KMS-11 (cell line): ENCODE results near the gene COPG1.
A peak's percentile ranks its signal among the peaks of the same experiment; 100 is the strongest.

Experiments
- H2AFZ ChIP-seq: fragments of 200-600 bp; sonication (generic); 2 replicates; pipeline ENCODE4 v1.6.1; 2016; ENCODE audit warnings: antibody characterized with exemption, mixed run types, low read depth
- H3K27ac ChIP-seq: fragments of 200-600 bp; sonication (generic); 2 replicates; pipeline ENCODE4 v1.6.1; 2016; ENCODE audit warnings: mild to moderate bottlenecking, mixed run types
- H3K27me3 ChIP-seq: fragments of 200-600 bp; sonication (generic); 2 replicates; pipeline ENCODE4 v1.6.1; 2017; ENCODE audit warnings: mild to moderate bottlenecking, low read depth, mixed run types, moderate library complexity; ENCODE audit not compliant: insufficient read depth
- H3K36me3 ChIP-seq: fragments of 200-600 bp; sonication (generic); 2 replicates; pipeline ENCODE4 v1.6.1; 2017; ENCODE audit warnings: mild to moderate bottlenecking, mixed run types; ENCODE audit not compliant: insufficient read depth
- H3K4me1 ChIP-seq: fragments of 200-600 bp; sonication (generic); 2 replicates; pipeline ENCODE4 v1.6.1; 2016; ENCODE audit warnings: mild to moderate bottlenecking, low read depth, mixed run types; ENCODE audit not compliant: poor library complexity, severe bottlenecking
- H3K4me2 ChIP-seq: fragments of 200-600 bp; sonication (generic); 2 replicates; pipeline ENCODE4 v1.7.0; 2016; ENCODE audit warnings: mild to moderate bottlenecking, mixed run types
- H3K4me3 ChIP-seq: fragments of 200-600 bp; sonication (generic); IDR thresholded peaks from 2 replicates; pipeline ENCODE4 v1.6.1; 2017; ENCODE audit warnings: low read depth, low read length, mixed read lengths; ENCODE audit not compliant: insufficient read depth
- H3K79me2 ChIP-seq: fragments of 200-600 bp; sonication (generic); 2 replicates; pipeline ENCODE4 v1.6.1; 2016; ENCODE audit warnings: low read depth, mixed run types; ENCODE audit not compliant: insufficient read depth
- H3K9ac ChIP-seq: fragments of 200-600 bp; sonication (generic); 2 replicates; pipeline ENCODE4 v1.6.1; 2016; ENCODE audit warnings: mild to moderate bottlenecking, mixed run types
- H4K20me1 ChIP-seq: fragments of 200-600 bp; sonication (generic); 2 replicates; pipeline ENCODE4 v1.6.1; 2016; ENCODE audit warnings: mild to moderate bottlenecking, mixed run types; ENCODE audit not compliant: insufficient read depth
- CTCF ChIP-seq: fragments of 200-600 bp; sonication (generic); conservative IDR thresholded peaks from 2 replicates; pipeline ENCODE4 v1.6.1; 2017; ENCODE audit warnings: low read depth, mild to moderate bottlenecking, antibody characterized with exemption, low read length, moderate library complexity, mixed read lengths

Gene COPG1

GRCh38 chr3:129268396-129268795, 19.0 kb downstream of the COPG1 start:
- H3K4me3 ChIP-seq: no peak overlapping the region
- H3K27me3 ChIP-seq: no peaks in the 10 kb centered on the region
- H2AFZ ChIP-seq: no peak overlapping the region
- peaks cover under 1% of the 10 kb centered on the region for H3K4me1 ChIP-seq
- no peak overlapping the region for H3K27ac ChIP-seq
- no peak overlapping the region for H3K4me2 ChIP-seq
- H3K36me3 ChIP-seq: peaks cover 3% of the 10 kb centered on the region; the same call in 1 of the 2 replicates
- no peaks in the 10 kb centered on the region for H3K79me2 ChIP-seq
- H3K9ac ChIP-seq: no peak overlapping the region
- no peak for TF ChIP-seq CTCF
- H4K20me1 ChIP-seq: no peaks in the 10 kb centered on the region

- Histone ChIP-seq H3K4me3 (no peak overlapping the region), H3K9ac (no peak overlapping the region), H3K27me3 (no peaks in the 10 kb centered on the region), H4K20me1 (0 out of 2 replicates have a peak, but pooled peaks cover 4% of the 10 kb centered on the region), H3K36me3 (peaks cover 3% of the 10 kb centered on the region; the same call in 1 of the 2 replicates), H3K79me2 (no peaks in the 10 kb centered on the region), H3K4me1 (peaks cover 34% of the 10 kb centered on the region), H2AFZ (no peak overlapping the region), H3K4me2 (no peak overlapping the region), H3K27ac (no peak overlapping the region)
- no peak for TF ChIP-seq CTCF
Observed at GRCh38 chr3:129271674-129272073, 22.3 kb downstream of the COPG1 start.

GRCh38 chr3:129276385-129276784, 27.0 kb downstream of the COPG1 start:
- H3K36me3 ChIP-seq: peaks cover under 1% of the 10 kb centered on the region; the same call in 1 of the 2 replicates
- H4K20me1 ChIP-seq: 0 out of 2 replicates have a peak, but pooled peaks cover 4% of the 10 kb centered on the region
- peaks cover 6% of the 10 kb centered on the region; the same call in 1 of the 2 replicates for H3K27me3 ChIP-seq
- peak overlapping the region; percentile 35 for H3K4me3 ChIP-seq
- no peaks in the 10 kb centered on the region for H3K79me2 ChIP-seq
- peaks cover 75% of the 10 kb centered on the region for H3K4me1 ChIP-seq
- H3K4me2 ChIP-seq: peak overlapping the region; percentile 45
- H3K9ac ChIP-seq: no peak overlapping the region
- no peak overlapping the region for H2AFZ ChIP-seq
- no peak for TF ChIP-seq CTCF
- peak overlapping the region; percentile 31 for H3K27ac ChIP-seq

- H3K27ac ChIP-seq: no peak overlapping the region
- H3K4me3 ChIP-seq: no peak overlapping the region
- no peak for TF ChIP-seq CTCF
- H2AFZ ChIP-seq: no peak overlapping the region
- 0 out of 2 replicates have a peak, but pooled peaks cover 4% of the 10 kb centered on the region for H4K20me1 ChIP-seq
- H3K36me3 ChIP-seq: no peaks in the 10 kb centered on the region
- no peak overlapping the region for H3K9ac ChIP-seq
- peaks cover 6% of the 10 kb centered on the region; the same call in 1 of the 2 replicates for H3K27me3 ChIP-seq
- peaks cover 89% of the 10 kb centered on the region for H3K4me1 ChIP-seq
- no peaks in the 10 kb centered on the region for H3K79me2 ChIP-seq
- peak overlapping the region; percentile 81; the same call in 1 of the 2 replicates for H3K4me2 ChIP-seq
Observed at GRCh38 chr3:129277829-129278271, 28.4 kb downstream of the COPG1 start.
